Activated naive CD8-positive, alpha-beta T cell treated with anti-CD3 and anti-CD28 coated beads, Interleukin-2, amount 50 U/mL, for 24 hours (primary cell): ENCODE measurements around the gene CORO2B.

Experiments
- ATAC-seq: fragments of 150-1000 bp; cut with Tn5 transposase; one replicate; pipeline ENCODE4 v1.10.0; 2021
- DNase-seq: peaks from one replicate; pipeline ENCODE4 v3.0.0; 2021
- H3K27ac Mint-ChIP-seq: one replicate; pipeline ENCODE4 v1.8.0; 2021; ENCODE audit warnings: mild to moderate bottlenecking, mixed read lengths
- H3K27me3 Mint-ChIP-seq: one replicate; pipeline ENCODE4 v1.8.0; 2021; ENCODE audit warnings: mixed read lengths
- H3K36me3 Mint-ChIP-seq: one replicate; pipeline ENCODE4 v1.8.0; 2021; ENCODE audit warnings: low read depth, mixed read lengths
- H3K4me1 Mint-ChIP-seq: one replicate; pipeline ENCODE4 v1.8.0; 2021; ENCODE audit warnings: mixed read lengths
- H3K4me3 Mint-ChIP-seq: one replicate; pipeline ENCODE4 v1.8.0; 2021; ENCODE audit warnings: mild to moderate bottlenecking, moderate library complexity, mixed read lengths
- H3K9me3 Mint-ChIP-seq: one replicate; pipeline ENCODE4 v1.8.0; 2021; ENCODE audit warnings: mixed read lengths

The CORO2B gene

DNA sequence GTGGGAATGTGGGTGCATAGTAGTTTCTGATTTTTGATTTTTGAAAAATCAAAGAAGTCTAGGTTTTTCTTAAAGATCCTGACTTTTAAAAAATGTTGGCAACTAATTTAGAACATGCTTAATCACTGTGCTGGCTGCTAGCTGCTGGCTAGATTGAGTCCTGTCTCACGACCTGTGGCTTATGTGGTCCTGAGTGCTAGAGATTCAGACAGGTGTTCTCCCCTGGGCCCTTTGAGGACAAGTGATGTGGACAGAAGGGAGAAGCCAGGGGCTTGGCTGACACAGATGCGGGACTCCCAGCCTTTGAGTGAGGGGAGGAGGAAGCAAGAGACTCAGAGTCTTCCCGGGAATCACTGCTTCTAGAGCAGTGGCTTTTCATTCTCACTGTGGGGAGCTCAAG is 47.5 kb downstream of the CORO2B start:
- H3K9me3 Mint-ChIP-seq: no peaks in the 10 kb centered on the region
- no peak overlapping the region for H3K27ac Mint-ChIP-seq
- H3K4me1 Mint-ChIP-seq: peaks cover 5% of the 10 kb centered on the region
- no peak for DNase-seq
- H3K27me3 Mint-ChIP-seq: peaks cover 5% of the 10 kb centered on the region
- no peak overlapping the region for H3K4me3 Mint-ChIP-seq
- no peaks in the 10 kb centered on the region for H3K36me3 Mint-ChIP-seq
- no peak for ATAC-seq

- ATAC-seq: no peak
- H3K27me3 Mint-ChIP-seq: peaks cover 5% of the 10 kb centered on the region
- DNase-seq: no peak
- no peak overlapping the region for H3K4me3 Mint-ChIP-seq
- H3K4me1 Mint-ChIP-seq: peaks cover 7% of the 10 kb centered on the region
- H3K27ac Mint-ChIP-seq: no peak overlapping the region
- no peaks in the 10 kb centered on the region for H3K36me3 Mint-ChIP-seq
- H3K9me3 Mint-ChIP-seq: no peaks in the 10 kb centered on the region
Observed at GRCh38 chr15:68626739-68627138, 47.9 kb downstream of the CORO2B start.

GRCh38 chr15:68627476-68627875 is 48.7 kb downstream of the CORO2B start:
- DNase-seq: no peak
- no peak overlapping the region for H3K4me3 Mint-ChIP-seq
- peaks cover 7% of the 10 kb centered on the region for H3K4me1 Mint-ChIP-seq
- no peaks in the 10 kb centered on the region for H3K36me3 Mint-ChIP-seq
- peaks cover 5% of the 10 kb centered on the region for H3K27me3 Mint-ChIP-seq
- H3K9me3 Mint-ChIP-seq: no peaks in the 10 kb centered on the region
- no peak for ATAC-seq
- H3K27ac Mint-ChIP-seq: no peak overlapping the region

- H3K27ac Mint-ChIP-seq: no peak overlapping the region
- no peak for ATAC-seq
- DNase-seq: no peak
- no peaks in the 10 kb centered on the region for H3K36me3 Mint-ChIP-seq
- peaks cover 7% of the 10 kb centered on the region for H3K4me1 Mint-ChIP-seq
- H3K9me3 Mint-ChIP-seq: no peaks in the 10 kb centered on the region
- peaks cover 5% of the 10 kb centered on the region for H3K27me3 Mint-ChIP-seq
- no peak overlapping the region for H3K4me3 Mint-ChIP-seq
Observed at GRCh38 chr15:68627995-68628394, 49.2 kb downstream of the CORO2B start.

- no peak for DNase-seq
Observed at GRCh38 chr15:68629519-68630210, 50.9 kb downstream of the CORO2B start.

DNA sequence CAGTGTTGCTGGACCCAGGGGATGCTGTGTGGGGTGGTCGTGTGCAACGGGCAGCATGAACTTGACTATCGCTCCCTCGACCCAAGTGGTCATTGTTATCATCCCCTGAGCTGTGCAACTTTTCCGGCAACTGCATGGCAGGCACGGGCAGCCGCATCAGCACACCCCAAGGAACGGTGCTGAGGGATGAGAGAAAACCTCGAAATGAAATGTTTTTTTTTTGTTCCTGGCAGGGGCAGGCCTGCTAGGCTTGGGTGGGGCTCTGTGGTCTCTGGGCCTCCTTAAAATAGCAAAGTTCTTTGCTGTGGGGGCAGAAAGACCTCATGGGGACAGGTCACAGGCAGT is 51.4 kb downstream of the CORO2B start:
- Mint-ChIP-seq H3K9me3 (no peaks in the 10 kb centered on the region), H3K36me3 (no peaks in the 10 kb centered on the region), H3K4me3 (no peak overlapping the region), H3K27ac (no peak overlapping the region), H3K27me3 (peaks cover 5% of the 10 kb centered on the region), H3K4me1 (peaks cover 7% of the 10 kb centered on the region)
- no peak for DNase-seq
- no peak for ATAC-seq

More at GRCh38 chr15:68629519-68630210, 50.9 kb downstream of the CORO2B start:
- ATAC-seq: no peak
- peaks cover 5% of the 10 kb centered on the region for H3K27me3 Mint-ChIP-seq
- no peak overlapping the region for H3K27ac Mint-ChIP-seq
- peaks cover 7% of the 10 kb centered on the region for H3K4me1 Mint-ChIP-seq
- H3K4me3 Mint-ChIP-seq: no peak overlapping the region
- no peaks in the 10 kb centered on the region for H3K9me3 Mint-ChIP-seq
- no peaks in the 10 kb centered on the region for H3K36me3 Mint-ChIP-seq

DNA sequence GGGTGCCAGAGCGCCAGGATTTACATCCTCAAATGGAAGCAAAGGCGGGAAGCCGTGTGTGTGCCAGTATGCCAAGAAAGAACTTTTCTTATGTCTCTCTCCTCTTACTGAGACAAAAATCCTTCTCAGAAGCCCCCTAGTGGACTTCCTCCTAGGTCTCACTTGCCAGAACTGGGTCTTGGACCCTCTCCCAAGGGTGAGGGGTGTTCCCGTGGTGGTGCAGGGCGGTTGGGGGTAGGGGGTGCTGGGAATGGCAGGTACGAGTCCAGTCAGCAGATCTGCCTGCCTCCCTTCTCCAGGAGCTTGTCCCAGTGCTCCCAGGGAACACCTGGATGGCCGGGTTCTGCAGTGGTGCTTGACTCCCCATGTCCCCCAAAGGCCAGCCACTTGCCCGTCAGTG is 52.0 kb downstream of the CORO2B start:
- Mint-ChIP-seq H3K4me1 (peaks cover 7% of the 10 kb centered on the region), H3K9me3 (no peaks in the 10 kb centered on the region), H3K4me3 (no peak overlapping the region), H3K27ac (no peak overlapping the region), H3K36me3 (no peaks in the 10 kb centered on the region), H3K27me3 (peaks cover 5% of the 10 kb centered on the region)
- DNase-seq (no peak), ATAC-seq (no peak)

DNA sequence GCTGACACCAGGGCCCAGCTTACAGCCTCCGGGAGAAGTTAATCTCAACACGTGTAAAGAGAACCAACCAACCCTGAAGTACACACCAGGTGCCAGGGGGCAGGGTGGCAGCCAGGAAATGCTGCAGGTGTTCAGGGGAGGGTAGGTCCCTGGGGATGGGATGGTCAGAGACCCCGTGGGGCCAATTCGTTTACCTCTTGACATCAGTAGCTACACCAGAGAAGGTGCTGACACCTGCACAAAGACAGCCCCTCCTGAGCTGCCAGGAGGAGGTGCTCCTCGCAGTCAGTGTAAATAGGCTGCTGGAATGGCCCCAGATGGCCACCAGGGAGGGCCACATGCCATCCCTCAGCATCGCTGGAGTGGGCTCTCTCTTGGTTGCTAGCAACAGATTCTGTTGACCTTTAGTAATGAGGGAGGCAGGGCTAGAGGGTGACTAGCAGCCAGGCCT is 52.8 kb downstream of the CORO2B start:
- DNase-seq (no peak), ATAC-seq (peak; percentile 27)
- no peaks in the 10 kb centered on the region for H3K36me3 Mint-ChIP-seq
- H3K27ac Mint-ChIP-seq: no peak overlapping the region
- H3K4me3 Mint-ChIP-seq: no peak overlapping the region
- peaks cover 5% of the 10 kb centered on the region for H3K27me3 Mint-ChIP-seq
- peaks cover 6% of the 10 kb centered on the region for H3K4me1 Mint-ChIP-seq
- H3K9me3 Mint-ChIP-seq: no peaks in the 10 kb centered on the region

GRCh38 chr15:68632101-68632500 is 53.3 kb downstream of the CORO2B start:
- no peak for ATAC-seq
- peaks cover 5% of the 10 kb centered on the region for H3K27me3 Mint-ChIP-seq
- H3K9me3 Mint-ChIP-seq: no peaks in the 10 kb centered on the region
- no peak for DNase-seq
- peaks cover 6% of the 10 kb centered on the region for H3K4me1 Mint-ChIP-seq
- H3K4me3 Mint-ChIP-seq: no peak overlapping the region
- H3K27ac Mint-ChIP-seq: no peak overlapping the region
- no peaks in the 10 kb centered on the region for H3K36me3 Mint-ChIP-seq

DNA sequence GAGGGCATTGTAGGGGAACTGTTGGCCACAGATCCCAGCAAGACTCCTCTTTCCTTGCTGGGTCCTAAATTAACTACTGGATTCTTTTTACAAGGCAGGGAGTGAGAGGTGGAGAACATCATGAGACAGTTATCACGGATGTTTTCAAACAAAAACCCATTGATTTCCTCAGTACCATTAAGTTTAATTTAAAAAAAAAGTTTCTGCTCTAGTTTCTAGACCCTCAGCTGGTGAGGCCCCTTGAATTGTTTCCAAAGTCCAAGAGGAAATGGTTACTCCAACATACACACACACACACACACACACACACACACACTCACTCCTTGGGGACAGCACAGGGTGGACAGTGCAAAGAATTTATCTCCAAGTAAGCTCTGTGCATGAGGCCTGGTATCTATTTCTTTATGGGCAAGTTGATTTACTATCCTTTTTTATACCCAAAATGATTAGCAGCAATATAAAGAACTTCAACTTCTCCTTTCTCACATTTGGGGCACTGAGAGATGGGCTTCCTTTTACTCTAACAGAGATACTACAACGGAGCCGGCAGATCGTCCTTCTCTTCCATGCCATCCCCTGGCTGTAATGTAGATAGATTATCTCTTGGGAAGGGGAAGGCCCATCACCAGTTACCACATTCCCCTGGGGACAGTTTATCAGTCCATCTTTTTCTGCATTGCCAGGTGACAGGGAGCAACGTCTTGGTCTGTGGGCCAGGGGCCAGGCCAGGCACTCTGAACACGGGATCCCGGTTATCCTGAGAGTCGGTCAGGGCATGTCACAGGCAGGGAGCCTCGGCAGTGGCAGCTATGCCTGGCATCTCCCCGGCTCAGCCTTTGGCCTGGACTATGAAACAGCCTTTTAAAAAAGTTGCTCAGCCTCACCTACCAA is 54.7 kb downstream of the CORO2B start:
- Mint-ChIP-seq H3K9me3 (no peaks in the 10 kb centered on the region), H3K27ac (no peak overlapping the region), H3K27me3 (peaks cover 4% of the 10 kb centered on the region), H3K4me3 (no peak overlapping the region), H3K4me1 (peaks cover 6% of the 10 kb centered on the region), H3K36me3 (no peaks in the 10 kb centered on the region)
- peak; percentile 18 for ATAC-seq
- no peak for DNase-seq

DNA sequence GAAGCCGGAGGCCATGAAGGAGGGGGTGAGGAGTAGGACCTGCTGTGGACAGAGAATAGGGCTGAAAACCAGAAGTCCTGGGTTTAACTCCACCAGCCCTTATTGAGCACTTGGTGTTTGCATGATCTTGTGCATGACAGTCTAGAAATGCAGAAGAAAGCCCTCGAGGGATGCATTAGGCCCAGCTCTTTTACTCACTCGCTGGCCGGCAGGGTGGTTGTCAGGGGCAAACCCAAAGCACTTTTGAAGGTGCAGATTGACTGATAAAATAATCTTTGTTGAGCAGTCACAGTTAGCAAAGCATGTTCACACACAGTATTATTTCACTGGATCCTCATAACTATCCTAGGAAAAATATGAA is 55.3 kb downstream of the CORO2B start:
- no peak for ATAC-seq
- Mint-ChIP-seq H3K4me1 (peaks cover 2% of the 10 kb centered on the region), H3K27me3 (no peaks in the 10 kb centered on the region), H3K9me3 (no peaks in the 10 kb centered on the region), H3K27ac (no peak overlapping the region), H3K4me3 (no peak overlapping the region), H3K36me3 (no peaks in the 10 kb centered on the region)
- no peak for DNase-seq

DNA sequence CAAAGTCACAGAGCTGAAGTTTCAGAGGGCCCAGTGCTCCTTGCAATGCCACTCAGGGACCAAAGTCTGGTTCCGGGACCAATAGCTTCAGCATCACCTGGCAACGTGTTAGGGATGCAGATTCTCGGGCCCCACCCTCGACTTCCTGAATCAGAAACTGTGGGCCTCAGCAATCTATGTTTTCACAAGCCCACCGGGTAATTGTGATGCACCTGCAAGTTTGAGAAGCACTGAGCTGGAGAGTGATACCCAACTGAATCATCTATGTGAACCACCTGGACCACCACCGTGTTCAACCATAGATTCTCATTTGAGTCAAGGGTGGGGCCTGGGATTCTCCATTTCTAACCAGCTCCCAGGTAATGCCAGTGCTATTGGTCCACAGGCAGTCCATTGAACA is 55.7 kb downstream of the CORO2B start:
- no peak for DNase-seq
- Mint-ChIP-seq H3K4me3 (no peak overlapping the region), H3K27me3 (no peaks in the 10 kb centered on the region), H3K27ac (no peak overlapping the region), H3K36me3 (no peaks in the 10 kb centered on the region), H3K9me3 (no peaks in the 10 kb centered on the region), H3K4me1 (peaks cover 2% of the 10 kb centered on the region)
- no peak for ATAC-seq

- Mint-ChIP-seq H3K4me3 (no peak overlapping the region), H3K36me3 (no peaks in the 10 kb centered on the region), H3K4me1 (peaks cover 2% of the 10 kb centered on the region), H3K27me3 (no peaks in the 10 kb centered on the region), H3K27ac (no peak overlapping the region), H3K9me3 (no peaks in the 10 kb centered on the region)
- no peak for ATAC-seq
- DNase-seq: no peak
Observed at GRCh38 chr15:68635141-68635540, 56.3 kb downstream of the CORO2B start.

GRCh38 chr15:68636256-68636655 is 57.5 kb downstream of the CORO2B start:
- Mint-ChIP-seq H3K4me1 (peaks cover 2% of the 10 kb centered on the region), H3K4me3 (no peak overlapping the region), H3K27ac (no peak overlapping the region), H3K36me3 (no peaks in the 10 kb centered on the region), H3K27me3 (no peaks in the 10 kb centered on the region), H3K9me3 (no peaks in the 10 kb centered on the region)
- DNase-seq: no peak
- no peak for ATAC-seq

GRCh38 chr15:68637767-68638404 is 59.1 kb downstream of the CORO2B start:
- no peaks in the 10 kb centered on the region for H3K36me3 Mint-ChIP-seq
- no peak for DNase-seq
- no peaks in the 10 kb centered on the region for H3K4me1 Mint-ChIP-seq
- H3K27ac Mint-ChIP-seq: no peak overlapping the region
- no peaks in the 10 kb centered on the region for H3K27me3 Mint-ChIP-seq
- H3K9me3 Mint-ChIP-seq: no peaks in the 10 kb centered on the region
- H3K4me3 Mint-ChIP-seq: no peak overlapping the region
- no peak for ATAC-seq
